HepG2 (cell line): ENCODE data around the gene IWS1. TPM values are rescaled to one million over a fixed set of nuclear protein-coding genes. Genes with fewer than 3 reads are reported as not detected.
A peak's percentile ranks its signal among the peaks of the same experiment; 100 is the strongest.

Experiments
- AGO1 ChIP-seq: fragments of 200-400 bp; formaldehyde crosslinking; IDR thresholded peaks from 2 replicates; pipeline ENCODE4 v1.6.1; 2017; ENCODE audit warnings: mild to moderate bottlenecking, low read depth, low read length, moderate library complexity; ENCODE audit not compliant: poor library complexity, severe bottlenecking
- BCL6 ChIP-seq: IDR thresholded peaks from 2 replicates; pipeline ENCODE4 v1.6.1; 2016; ENCODE audit warnings: missing genetic modification reagents, missing compliant biosample characterization
- CAMTA2 ChIP-seq: sonication (generic); formaldehyde crosslinking; IDR thresholded peaks from 2 replicates; pipeline ENCODE4 v1.4.0; 2020; ENCODE audit warnings: mild to moderate bottlenecking, missing genetic modification reagents, borderline replicate concordance
- EED ChIP-seq: sonication (generic); formaldehyde crosslinking; IDR thresholded peaks from 2 replicates; pipeline ENCODE4 v1.5.0; 2020; ENCODE audit warnings: mild to moderate bottlenecking, missing genetic modification reagents
- GFI1 ChIP-seq: sonication (generic); formaldehyde crosslinking; IDR thresholded peaks from 2 replicates; pipeline ENCODE4 v1.5.0; 2020; ENCODE audit warnings: missing genetic modification reagents, mild to moderate bottlenecking, borderline replicate concordance
- HNRNPL ChIP-seq: fragments of 200-400 bp; formaldehyde crosslinking; IDR thresholded peaks from 2 replicates; pipeline ENCODE4 v1.6.1; 2017; ENCODE audit warnings: mild to moderate bottlenecking, low read depth, low read length
- HOXA7 ChIP-seq: sonication (generic); formaldehyde crosslinking; IDR thresholded peaks from 2 replicates; pipeline ENCODE4 v1.8.1; 2022; ENCODE audit warnings: mild to moderate bottlenecking, missing genetic modification reagents, moderate library complexity
- MTF2 ChIP-seq: sonication (generic); formaldehyde crosslinking; IDR thresholded peaks from 2 replicates; pipeline ENCODE4 v1.5.0; 2020; ENCODE audit warnings: missing genetic modification reagents, borderline replicate concordance
- MZF1 ChIP-seq: sonication (generic); formaldehyde crosslinking; IDR thresholded peaks from 2 replicates; pipeline ENCODE4 v1.8.1; 2023; ENCODE audit warnings: mild to moderate bottlenecking, missing genetic modification reagents, borderline replicate concordance
- NPAS2 ChIP-seq: sonication (generic); formaldehyde crosslinking; IDR thresholded peaks from 2 replicates; pipeline ENCODE4 v1.8.0; 2022; ENCODE audit warnings: mild to moderate bottlenecking, missing genetic modification reagents, borderline replicate concordance
- PBX3 ChIP-seq: sonication (generic); formaldehyde crosslinking; IDR thresholded peaks from 2 replicates; pipeline ENCODE4 v1.8.1; 2023; ENCODE audit warnings: missing genetic modification reagents, inconsistent platforms, borderline replicate concordance
- REXO4 ChIP-seq: sonication (generic); formaldehyde crosslinking; IDR thresholded peaks from 2 replicates; pipeline ENCODE4 v1.8.0; 2022; ENCODE audit warnings: missing genetic modification reagents, mild to moderate bottlenecking, borderline replicate concordance
- TARDBP ChIP-seq: sonication (generic); formaldehyde crosslinking; IDR thresholded peaks from 2 replicates; pipeline ENCODE4 v1.8.0; 2022; ENCODE audit warnings: mild to moderate bottlenecking, missing genetic modification reagents
- ZBTB7A ChIP-seq: sonication (generic); formaldehyde crosslinking; IDR thresholded peaks from 2 replicates; pipeline ENCODE4 v1.8.0; 2022; ENCODE audit warnings: mild to moderate bottlenecking, missing genetic modification reagents
- ZFP91 ChIP-seq: sonication (generic); formaldehyde crosslinking; IDR thresholded peaks from 2 replicates; pipeline ENCODE4 v1.9.0; 2022; ENCODE audit warnings: missing genetic modification reagents, mild to moderate bottlenecking, borderline replicate concordance
- ZNF318 ChIP-seq: sonication (generic); formaldehyde crosslinking; IDR thresholded peaks from 2 replicates; pipeline ENCODE4 v1.4.0; 2020; ENCODE audit warnings: mild to moderate bottlenecking, missing genetic modification reagents
- ZNF350 ChIP-seq: sonication (generic); formaldehyde crosslinking; IDR thresholded peaks from 2 replicates; pipeline ENCODE4 v1.4.0; 2020; ENCODE audit warnings: mild to moderate bottlenecking, low read depth, missing genetic modification reagents, borderline replicate concordance
- ZNF672 ChIP-seq: sonication (generic); formaldehyde crosslinking; IDR thresholded peaks from 2 replicates; pipeline ENCODE4 v1.8.1; 2022; ENCODE audit warnings: missing genetic modification reagents
- polyA plus RNA-seq, 8 experiments: library from polyadenylated mRNA; depleted of rRNA in 3 of 8; stranded (reverse) in 7 of 8; unstranded in 1 of 8; fragments of >200 nt; fragmentation: Illumina TruSeq in 4 of 8; extraction: Trizol in 4 of 8; gene quantifications; 2 replicates each; pipeline versions ENCODE4 v1.2.1 to v1.2.3, GENCODE V29; 2011 to 2016; ENCODE audit warnings: low read depth in 4 of 8, missing spikeins in 1 of 8, mixed read lengths in 1 of 8; ENCODE audit not compliant: insufficient read depth in 1 of 8
- total RNA-seq, 5 experiments: library from RNA; depleted of rRNA; stranded (reverse); fragments of >200 nt; fragmentation: Illumina TruSeq; extraction: Trizol; gene quantifications; 2 replicates each; pipeline ENCODE4 v1.2.3, GENCODE V29; 2016; ENCODE audit warnings: low read depth in 1 of 5

Gene IWS1
- total and polyA plus RNA-seq, 2 of the 13 experiments (the other 11 are each of a cell fraction or from before 2014, with no cell fraction given) = 28.9 to 62.3 TPM

- TF ChIP-seq ZNF318 (CRISPR knock-in tag) (no peak), ZFP91 (CRISPR knock-in tag) (no peak), BCL6 (CRISPR knock-in tag) (no peak), ZNF672 (CRISPR knock-in tag) (no peak), CAMTA2 (CRISPR knock-in tag) (no peak), HOXA7 (CRISPR knock-in tag) (no peak), REXO4 (CRISPR knock-in tag) (no peak), TARDBP (CRISPR knock-in tag) (0 out of 2 replicates have a peak, but pooled peaks have one; percentile 37), MTF2 (CRISPR knock-in tag) (no peak), ZNF350 (CRISPR knock-in tag) (no peak), NPAS2 (CRISPR knock-in tag) (no peak), MZF1 (CRISPR knock-in tag) (no peak), HNRNPL (no peak), GFI1 (CRISPR knock-in tag) (no peak), AGO1 (no peak), PBX3 (no peak), EED (CRISPR knock-in tag) (no peak), ZBTB7A (CRISPR knock-in tag) (no peak)
Measured at GRCh38 chr2:127455566-127456493, 70.5 kb downstream of the IWS1 start (continued).
